ENCODE measurements around the gene PCYT1A. TPM values are rescaled to one million over a fixed set of nuclear protein-coding genes. Genes with fewer than 3 reads are reported as not detected.

Gene PCYT1A
- total and polyA plus RNA-seq, 3 experiments from 2014 or later: 20.0 to 61.0 (median 60.1) TPM

- Mint-ChIP-seq H3K36me3 (no peaks in the 10 kb centered on the region), H3K4me3 (no peak overlapping the region), H3K27me3 (peaks cover 5 to 11% of the 10 kb centered on the region in 2 donors), H3K4me1 (peaks cover 9 to 13% (median 12%) of the 10 kb centered on the region in 3 donors), H3K9me3 (no peaks in the 10 kb centered on the region), H3K27ac (no peak overlapping the region)
- Histone ChIP-seq H3K27ac (ENCODE audit: low read depth, low read length) (no peak overlapping the region), H3K4me1 (ENCODE audit: insufficient read depth, low read length) (peaks cover 16% of the 10 kb centered on the region), H3K36me3 (ENCODE audit: insufficient read depth, low read length) (no peaks in the 10 kb centered on the region), H3K9me3 (ENCODE audit: low read length) (no peaks in the 10 kb centered on the region), H3K4me3 (ENCODE audit: low read length) (no peak overlapping the region), H3K27me3 (ENCODE audit: insufficient read depth, low read length, poor library complexity, severe bottlenecking) (no peaks in the 10 kb centered on the region)
- DNase-seq: no peak
- POLR2A ChIA-PET: no interaction called here
- CTCF ChIA-PET: interaction anchor here (1.2 kb wide), 1 partner anchor 31 kb away, joined by 3 read pairs; no protein-coding TSS in a partner anchor
Observed at GRCh38 chr3:196220991-196221390, 66.5 kb downstream of the PCYT1A start.

- H3K27me3 Mint-ChIP-seq: peaks cover 5 to 11% of the 10 kb centered on the region in 2 donors
- Histone ChIP-seq H3K27ac (ENCODE audit: low read depth, low read length) (no peak overlapping the region), H3K9me3 (ENCODE audit: low read length) (no peaks in the 10 kb centered on the region), H3K4me3 (ENCODE audit: low read length) (no peak overlapping the region), H3K27me3 (ENCODE audit: insufficient read depth, low read length, poor library complexity, severe bottlenecking) (no peaks in the 10 kb centered on the region), H3K36me3 (ENCODE audit: insufficient read depth, low read length) (no peaks in the 10 kb centered on the region), H3K4me1 (ENCODE audit: insufficient read depth, low read length) (peaks cover 16% of the 10 kb centered on the region)
- no peaks in the 10 kb centered on the region for H3K36me3 Mint-ChIP-seq
- peak overlapping the region in 1 of 7 donors; percentile 32 for H3K4me3 Mint-ChIP-seq
- ChIA-PET CTCF (no interaction called here), POLR2A (no interaction called here)
- H3K27ac Mint-ChIP-seq: peak overlapping the region in 1 of 8 donors; percentile 22
- peaks cover 9 to 13% (median 12%) of the 10 kb centered on the region in 3 donors for H3K4me1 Mint-ChIP-seq
- DNase-seq: no peak
- no peaks in the 10 kb centered on the region for H3K9me3 Mint-ChIP-seq
Observed at GRCh38 chr3:196220587-196220986, 66.9 kb downstream of the PCYT1A start.

- Mint-ChIP-seq H3K27ac (peak overlapping the region in 5 of 8 donors; percentile 5 to 87 (median 79)), H3K36me3 (no peaks in the 10 kb centered on the region), H3K27me3 (peaks cover 5 to 6% of the 10 kb centered on the region in 2 donors), H3K4me3 (peak overlapping the region in 3 of 7 donors; percentile 81 to 90 (median 84)), H3K9me3 (no peaks in the 10 kb centered on the region), H3K4me1 (peaks cover 9 to 13% (median 12%) of the 10 kb centered on the region in 3 donors)
- H3K4me3 ChIP-seq (ENCODE audit: low read length): no peak overlapping the region
- H3K27ac ChIP-seq (ENCODE audit: low read depth, low read length): no peak overlapping the region
- H3K36me3 ChIP-seq (ENCODE audit: insufficient read depth, low read length): no peaks in the 10 kb centered on the region
- H3K4me1 ChIP-seq (ENCODE audit: insufficient read depth, low read length): peaks cover 16% of the 10 kb centered on the region
- DNase-seq: no peak
- no peaks in the 10 kb centered on the region for H3K27me3 ChIP-seq (ENCODE audit: insufficient read depth, low read length, poor library complexity, severe bottlenecking)
- ChIA-PET CTCF (no interaction called here), POLR2A (no interaction called here)
- no peaks in the 10 kb centered on the region for H3K9me3 ChIP-seq (ENCODE audit: low read length)
Observed at GRCh38 chr3:196219970-196220311, 67.6 kb downstream of the PCYT1A start.

- Histone ChIP-seq H3K27me3 (ENCODE audit: insufficient read depth, low read length, poor library complexity, severe bottlenecking) (no peaks in the 10 kb centered on the region), H3K4me3 (ENCODE audit: low read length) (peak overlapping the region; percentile 58), H3K4me1 (ENCODE audit: insufficient read depth, low read length) (peaks cover 16% of the 10 kb centered on the region), H3K27ac (ENCODE audit: low read depth, low read length) (no peak overlapping the region), H3K36me3 (ENCODE audit: insufficient read depth, low read length) (no peaks in the 10 kb centered on the region), H3K9me3 (ENCODE audit: low read length) (no peaks in the 10 kb centered on the region)
- H3K4me1 Mint-ChIP-seq: peaks cover 9 to 13% (median 12%) of the 10 kb centered on the region in 3 donors
- no peaks in the 10 kb centered on the region for H3K36me3 Mint-ChIP-seq
- peak; percentile 18 to 83 (median 51) for DNase-seq
- H3K9me3 Mint-ChIP-seq: no peaks in the 10 kb centered on the region
- ChIA-PET CTCF (no interaction called here), POLR2A (interaction anchor here (0.6 kb wide), 1 partner anchor 98 kb away, joined by 5 read pairs; no protein-coding TSS in a partner anchor)
- peak overlapping the region; percentile 5 to 87 (median 81) for H3K27ac Mint-ChIP-seq
- peaks cover 5 to 6% of the 10 kb centered on the region in 2 donors for H3K27me3 Mint-ChIP-seq
- H3K4me3 Mint-ChIP-seq: peak overlapping the region; percentile 51 to 91 (median 84)
Observed at GRCh38 chr3:196219194-196219969, 68.1 kb downstream of the PCYT1A start.

- Mint-ChIP-seq H3K36me3 (no peaks in the 10 kb centered on the region), H3K4me1 (peaks cover 9 to 13% (median 12%) of the 10 kb centered on the region in 3 donors), H3K4me3 (peak overlapping the region in 1 of 7 donors; percentile 24), H3K27ac (no peak overlapping the region), H3K27me3 (peaks cover 5% of the 10 kb centered on the region in 2 donors), H3K9me3 (no peaks in the 10 kb centered on the region)
- no peaks in the 10 kb centered on the region for H3K27me3 ChIP-seq (ENCODE audit: insufficient read depth, low read length, poor library complexity, severe bottlenecking)
- H3K27ac ChIP-seq (ENCODE audit: low read depth, low read length): no peak overlapping the region
- peaks cover 16% of the 10 kb centered on the region for H3K4me1 ChIP-seq (ENCODE audit: insufficient read depth, low read length)
- no peaks in the 10 kb centered on the region for H3K9me3 ChIP-seq (ENCODE audit: low read length)
- DNase-seq: peak in 1 of 5 donors; percentile 29
- no peak overlapping the region for H3K4me3 ChIP-seq (ENCODE audit: low read length)
- no peaks in the 10 kb centered on the region for H3K36me3 ChIP-seq (ENCODE audit: insufficient read depth, low read length)
- ChIA-PET POLR2A (no interaction called here), CTCF (no interaction called here)
Observed at GRCh38 chr3:196218155-196218712, 69.3 kb downstream of the PCYT1A start.

GRCh38 chr3:196217307-196218154 lies 70.0 kb downstream of the PCYT1A start:
- Histone ChIP-seq H3K36me3 (ENCODE audit: insufficient read depth, low read length) (no peaks in the 10 kb centered on the region), H3K4me1 (ENCODE audit: insufficient read depth, low read length) (peaks cover 16% of the 10 kb centered on the region), H3K27ac (ENCODE audit: low read depth, low read length) (no peak overlapping the region), H3K4me3 (ENCODE audit: low read length) (no peak overlapping the region), H3K27me3 (ENCODE audit: insufficient read depth, low read length, poor library complexity, severe bottlenecking) (no peaks in the 10 kb centered on the region), H3K9me3 (ENCODE audit: low read length) (no peaks in the 10 kb centered on the region)
- peak in 1 of 5 donors; percentile 37 for DNase-seq
- Mint-ChIP-seq H3K36me3 (no peaks in the 10 kb centered on the region), H3K9me3 (no peaks in the 10 kb centered on the region), H3K27me3 (no peaks in the 10 kb centered on the region), H3K4me1 (peaks cover 9 to 13% (median 12%) of the 10 kb centered on the region in 3 donors), H3K4me3 (peak overlapping the region in 5 of 7 donors; percentile 19 to 39 (median 28)), H3K27ac (peak overlapping the region in 1 of 8 donors; percentile 19)
- ChIA-PET POLR2A (no interaction called here), CTCF (no interaction called here)

- no peak overlapping the region for H3K27ac ChIP-seq (ENCODE audit: low read depth, low read length)
- H3K4me1 ChIP-seq (ENCODE audit: insufficient read depth, low read length): peaks cover 16% of the 10 kb centered on the region
- no peaks in the 10 kb centered on the region for H3K27me3 ChIP-seq (ENCODE audit: insufficient read depth, low read length, poor library complexity, severe bottlenecking)
- peak in 1 of 5 donors; percentile 46 for DNase-seq
- no peaks in the 10 kb centered on the region for H3K9me3 ChIP-seq (ENCODE audit: low read length)
- ChIA-PET POLR2A (no interaction called here), CTCF (no interaction called here)
- H3K4me3 ChIP-seq (ENCODE audit: low read length): no peak overlapping the region
- H3K4me3 Mint-ChIP-seq: no peak overlapping the region
- no peaks in the 10 kb centered on the region for H3K36me3 Mint-ChIP-seq
- no peaks in the 10 kb centered on the region for H3K27me3 Mint-ChIP-seq
- no peak overlapping the region for H3K27ac Mint-ChIP-seq
- H3K36me3 ChIP-seq (ENCODE audit: insufficient read depth, low read length): no peaks in the 10 kb centered on the region
- H3K9me3 Mint-ChIP-seq: no peaks in the 10 kb centered on the region
- peaks cover 9 to 13% (median 12%) of the 10 kb centered on the region in 3 donors for H3K4me1 Mint-ChIP-seq
Observed at GRCh38 chr3:196216681-196217211, 70.8 kb downstream of the PCYT1A start.

Measured in CD8-positive, alpha-beta memory T cell (primary cell).